ENCODE data around the gene STX8. TPM values are rescaled to one million over a fixed set of nuclear protein-coding genes. Genes with fewer than 3 reads are reported as not detected.

The STX8 gene
- total RNA-seq, 1 donor from 2014 or later, result 50.6 TPM

DNA sequence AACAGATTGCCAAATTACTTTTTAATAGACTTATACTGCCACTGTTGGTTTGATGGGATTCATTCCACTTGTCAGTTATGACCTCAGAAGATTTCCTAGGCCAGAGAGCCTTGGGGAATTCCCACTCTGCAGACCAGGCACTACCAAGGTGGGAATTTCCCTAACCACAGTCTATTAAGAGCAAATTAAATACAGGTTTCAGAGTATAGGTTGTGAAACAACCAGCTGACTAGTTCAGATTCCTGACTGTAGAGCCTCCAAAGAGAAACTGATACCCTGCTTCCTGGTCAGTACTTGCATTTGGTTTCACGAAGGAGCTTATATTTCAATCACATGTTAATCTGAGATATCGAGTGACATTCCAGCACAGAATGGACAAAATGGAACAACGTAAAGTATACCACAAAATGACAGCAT is 186.5 kb downstream of the STX8 start:
- peak overlapping the region; percentile 70 for H3K27ac Mint-ChIP-seq (ENCODE audit: unreplicated experiment)
- no peaks in the 10 kb centered on the region for H3K27me3 Mint-ChIP-seq (ENCODE audit: low read depth)
- H3K36me3 Mint-ChIP-seq (ENCODE audit: low read depth), result peaks cover 18% of the 10 kb centered on the region
- H3K4me3 Mint-ChIP-seq (ENCODE audit: unreplicated experiment), result no peak overlapping the region
- H3K9me3 Mint-ChIP-seq (ENCODE audit: low read depth), result peaks cover 20% of the 10 kb centered on the region
- no peak for DNase-seq (ENCODE audit: low spot score)
- TF ChIP-seq, protein P1, sequence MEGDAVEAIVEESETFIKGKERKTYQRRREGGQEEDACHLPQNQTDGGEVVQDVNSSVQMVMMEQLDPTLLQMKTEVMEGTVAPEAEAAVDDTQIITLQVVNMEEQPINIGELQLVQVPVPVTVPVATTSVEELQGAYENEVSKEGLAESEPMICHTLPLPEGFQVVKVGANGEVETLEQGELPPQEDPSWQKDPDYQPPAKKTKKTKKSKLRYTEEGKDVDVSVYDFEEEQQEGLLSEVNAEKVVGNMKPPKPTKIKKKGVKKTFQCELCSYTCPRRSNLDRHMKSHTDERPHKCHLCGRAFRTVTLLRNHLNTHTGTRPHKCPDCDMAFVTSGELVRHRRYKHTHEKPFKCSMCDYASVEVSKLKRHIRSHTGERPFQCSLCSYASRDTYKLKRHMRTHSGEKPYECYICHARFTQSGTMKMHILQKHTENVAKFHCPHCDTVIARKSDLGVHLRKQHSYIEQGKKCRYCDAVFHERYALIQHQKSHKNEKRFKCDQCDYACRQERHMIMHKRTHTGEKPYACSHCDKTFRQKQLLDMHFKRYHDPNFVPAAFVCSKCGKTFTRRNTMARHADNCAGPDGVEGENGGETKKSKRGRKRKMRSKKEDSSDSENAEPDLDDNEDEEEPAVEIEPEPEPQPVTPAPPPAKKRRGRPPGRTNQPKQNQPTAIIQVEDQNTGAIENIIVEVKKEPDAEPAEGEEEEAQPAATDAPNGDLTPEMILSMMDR (IDR thresholded peaks at IDR 0.05), result peak; percentile 16
- peaks cover 29% of the 10 kb centered on the region for H3K4me1 Mint-ChIP-seq (ENCODE audit: low read depth)

DNA sequence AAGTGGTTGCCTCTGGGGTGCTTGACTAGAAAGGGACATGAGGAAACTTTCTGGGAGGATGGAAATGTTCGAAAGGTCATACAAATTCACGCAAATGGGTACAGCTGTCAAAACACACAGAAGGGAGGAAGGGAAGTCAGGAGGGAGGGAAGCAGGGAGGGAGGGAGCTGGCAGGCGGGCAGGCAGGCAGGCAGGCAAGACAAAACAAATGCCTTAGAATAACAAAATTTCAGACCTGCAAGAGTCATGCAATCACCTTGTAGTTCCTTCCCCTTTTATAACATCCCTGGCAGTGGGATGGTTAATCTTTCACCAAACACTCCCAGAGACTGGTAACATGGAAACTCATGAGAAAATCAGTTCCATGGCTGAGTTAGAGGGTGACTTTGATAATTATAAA is 189.2 kb downstream of the STX8 start:
- H3K4me3 Mint-ChIP-seq (ENCODE audit: unreplicated experiment), result no peak overlapping the region
- peak overlapping the region; percentile 79 for H3K27ac Mint-ChIP-seq (ENCODE audit: unreplicated experiment)
- peaks cover under 1% of the 10 kb centered on the region for H3K9me3 Mint-ChIP-seq (ENCODE audit: low read depth)
- H3K4me1 Mint-ChIP-seq (ENCODE audit: low read depth), result peaks cover 28% of the 10 kb centered on the region
- H3K36me3 Mint-ChIP-seq (ENCODE audit: low read depth), result peaks cover 2% of the 10 kb centered on the region
- TF ChIP-seq, protein P1 (IDR thresholded peaks at IDR 0.05), result no peak
- DNase-seq (ENCODE audit: low spot score), result no peak
- H3K27me3 Mint-ChIP-seq (ENCODE audit: low read depth), result no peaks in the 10 kb centered on the region

DNA sequence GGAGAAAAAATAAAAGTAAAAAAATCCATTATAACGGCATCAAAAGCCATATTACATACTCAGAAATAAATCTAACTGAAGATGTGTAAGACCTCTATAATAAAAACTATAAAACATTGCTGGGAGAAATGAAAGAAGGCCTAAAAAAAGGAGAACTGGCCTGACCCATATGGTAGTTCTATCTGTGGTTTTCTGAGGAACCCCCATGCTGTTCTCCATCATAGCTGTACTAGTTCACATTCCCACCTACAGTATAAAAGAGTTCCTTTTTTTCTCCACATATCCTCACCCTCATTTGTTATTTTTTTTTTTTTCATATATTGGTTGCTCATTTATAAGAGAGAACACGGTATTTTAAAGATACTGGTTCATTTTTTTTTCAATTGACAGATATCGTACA is 191.8 kb downstream of the STX8 start:
- TF ChIP-seq, protein P1 (IDR thresholded peaks at IDR 0.05), result no peak
- Mint-ChIP-seq H3K27ac (ENCODE audit: unreplicated experiment) (no peak overlapping the region), H3K27me3 (ENCODE audit: low read depth) (no peaks in the 10 kb centered on the region), H3K9me3 (ENCODE audit: low read depth) (no peaks in the 10 kb centered on the region), H3K4me3 (ENCODE audit: unreplicated experiment) (no peak overlapping the region), H3K36me3 (ENCODE audit: low read depth) (no peaks in the 10 kb centered on the region), H3K4me1 (ENCODE audit: low read depth) (peaks cover 33% of the 10 kb centered on the region)
- DNase-seq (ENCODE audit: low spot score), result no peak

DNA sequence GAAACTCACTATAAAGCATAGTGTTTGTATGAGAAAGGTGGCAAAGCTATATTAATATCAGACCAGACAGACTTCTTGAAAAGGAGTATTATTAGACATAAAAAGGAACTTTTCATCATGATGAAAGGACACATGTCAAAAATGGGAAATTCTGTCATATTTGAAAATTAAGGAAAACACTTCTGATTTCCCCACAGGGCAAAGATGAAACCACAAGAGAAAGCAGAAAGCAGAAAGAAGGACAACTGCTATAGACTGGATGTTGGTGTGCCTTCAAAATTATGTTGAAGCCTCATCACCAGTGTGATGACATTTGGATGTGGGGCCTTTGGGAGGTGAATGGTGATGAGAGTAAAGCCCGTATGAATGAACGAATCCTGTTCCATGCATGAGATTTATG is 193.0 kb downstream of the STX8 start:
- Mint-ChIP-seq H3K9me3 (ENCODE audit: low read depth) (no peaks in the 10 kb centered on the region), H3K27ac (ENCODE audit: unreplicated experiment) (no peak overlapping the region), H3K27me3 (ENCODE audit: low read depth) (no peaks in the 10 kb centered on the region), H3K4me1 (ENCODE audit: low read depth) (peaks cover 30% of the 10 kb centered on the region), H3K36me3 (ENCODE audit: low read depth) (no peaks in the 10 kb centered on the region), H3K4me3 (ENCODE audit: unreplicated experiment) (no peak overlapping the region)
- DNase-seq (ENCODE audit: low spot score), result no peak
- TF ChIP-seq, protein P1 (IDR thresholded peaks at IDR 0.05), result no peak

DNA sequence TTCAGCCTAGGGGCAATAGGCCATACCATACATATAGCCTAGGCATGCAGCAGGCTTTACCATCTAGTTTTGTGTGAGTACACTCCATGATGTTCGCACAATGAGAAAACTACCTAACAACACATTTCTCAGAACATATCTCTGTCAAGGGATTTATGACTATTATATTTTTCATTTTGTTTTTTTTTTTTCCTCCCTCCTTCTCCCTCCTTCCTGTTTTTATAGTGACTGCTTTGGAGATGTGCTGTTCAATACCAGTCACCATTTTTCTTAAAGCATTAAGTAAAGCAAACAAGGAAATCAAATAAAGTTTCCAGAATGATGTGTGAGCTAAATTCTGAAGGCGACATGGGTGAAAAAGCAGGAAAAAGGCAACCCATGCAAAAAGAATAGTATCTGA is 194.6 kb downstream of the STX8 start:
- Mint-ChIP-seq H3K4me1 (ENCODE audit: low read depth) (peaks cover 20% of the 10 kb centered on the region), H3K36me3 (ENCODE audit: low read depth) (no peaks in the 10 kb centered on the region), H3K4me3 (ENCODE audit: unreplicated experiment) (no peak overlapping the region), H3K9me3 (ENCODE audit: low read depth) (peaks cover 3% of the 10 kb centered on the region), H3K27me3 (ENCODE audit: low read depth) (no peaks in the 10 kb centered on the region), H3K27ac (ENCODE audit: unreplicated experiment) (peak overlapping the region; percentile 56)
- TF ChIP-seq, protein P1 (IDR thresholded peaks at IDR 0.05), result no peak
- no peak for DNase-seq (ENCODE audit: low spot score)
